Peyer's patch (tissue), 4 donors: ENCODE results near the gene ONECUT3.

Experiments
- CTCF ChIP-seq, 6 experiments: fragments of 450-650 bp in 4 of 6; fragments of 200-600 bp in 2 of 6; sonication (generic) in 1 of 6; IDR thresholded peaks; one replicate each; pipeline ENCODE4 v1.5.1; 2017 to 2019; ENCODE audit warnings: antibody characterized with exemption in 6 of 6, mild to moderate bottlenecking in 3 of 6, moderate library complexity in 1 of 6
- POLR2A ChIP-seq, 2 donors: fragments of 450-650 bp; IDR thresholded peaks; one replicate each; pipeline ENCODE4 v1.5.1; 2017; ENCODE audit warnings: antibody characterized with exemption in 2 of 2, mild to moderate bottlenecking in 2 of 2, moderate library complexity in 2 of 2

GRCh38 chr19:1829958-1830357, 76.7 kb downstream of the ONECUT3 start:
- TF ChIP-seq POLR2A (IDR thresholded peaks at IDR 0.05) (no peak), CTCF (IDR thresholded peaks at IDR 0.05) (no peak)
